HepG2 (cell line): ENCODE results near the gene GOT2.

Experiments used
- CBX2 ChIP-seq, 2 experiments: fragments of 200-600 bp in 1 of 2; sonication (generic); formaldehyde crosslinking in 1 of 2; IDR thresholded peaks; 2 replicates each; pipeline versions ENCODE4 v1.7.0 to v1.8.1; 2018 to 2022; ENCODE audit warnings: low read depth in 2 of 2, low read length in 1 of 2, mild to moderate bottlenecking in 1 of 2, missing genetic modification reagents in 1 of 2
- EZH2 ChIP-seq: conservative IDR thresholded peaks from 2 replicates; pipeline ENCODE4 v1.6.1; 2012; ENCODE audit warnings: mild to moderate bottlenecking, low read depth, low read length, moderate library complexity

- TF ChIP-seq CBX2 (IDR thresholded peaks at IDR 0.05; ENCODE audit: low read depth, low read length) (no peak), CBX2 (CRISPR knock-in tag; IDR thresholded peaks at IDR 0.05; ENCODE audit: low read depth) (no peak), EZH2 (no peak)
These were observed 307 bp upstream of the GOT2 start for GRCh38 chr16:58734459-58734787.
